Vagina (tissue), 2 donors: ENCODE data around the gene DLX2. TPM values are rescaled to one million over a fixed set of nuclear protein-coding genes. Genes with fewer than 3 reads are reported as not detected.

ENCODE experiments used
- DNase-seq, 2 donors: peaks; one replicate each; pipeline ENCODE4 v3.0.0-alpha.2; 2017; ENCODE audit errors: extremely low spot score in 2 of 2
- H3K27ac ChIP-seq: fragments of 200-600 bp; sonication (generic); one replicate; pipeline ENCODE4 v1.5.1; 2019
- H3K27me3 ChIP-seq: fragments of 200-600 bp; sonication (generic); one replicate; pipeline ENCODE4 v1.5.1; 2019
- H3K36me3 ChIP-seq, 2 donors: fragments of 200-600 bp; sonication (generic); one replicate each; pipeline ENCODE4 v1.5.1; 2017 to 2019
- H3K4me1 ChIP-seq: fragments of 200-600 bp; sonication (generic); one replicate; pipeline ENCODE4 v1.5.1; 2019
- H3K4me3 ChIP-seq, 2 donors: fragments of 200-600 bp; sonication (generic); 1 replicate in 1 of 2; 2 replicates in 1 of 2; pipeline ENCODE4 v1.5.1; 2016 to 2019
- H3K9me3 ChIP-seq: fragments of 200-600 bp; sonication (generic); one replicate; pipeline ENCODE4 v1.5.1; 2019
- CTCF ChIP-seq, 3 experiments: fragments of 450-650 bp in 2 of 3; fragments of 200-600 bp in 1 of 3; sonication (generic) in 1 of 3; IDR thresholded peaks; one replicate each; pipeline ENCODE4 v1.5.1; 2017 to 2019; ENCODE audit warnings: antibody characterized with exemption in 3 of 3, mild to moderate bottlenecking in 2 of 3, moderate library complexity in 2 of 3
- POLR2A ChIP-seq, 2 donors: fragments of 450-650 bp; IDR thresholded peaks; one replicate each; pipeline ENCODE4 v1.6.1; 2017; ENCODE audit warnings: antibody characterized with exemption in 2 of 2, mild to moderate bottlenecking in 2 of 2, moderate library complexity in 2 of 2
- POLR2AphosphoS5 ChIP-seq, 2 donors: sonication (generic); formaldehyde crosslinking; IDR thresholded peaks; one replicate each; pipeline ENCODE4 v1.9.0; 2017; ENCODE audit warnings: antibody characterized with exemption in 2 of 2, mild to moderate bottlenecking in 2 of 2, low read depth in 1 of 2; ENCODE audit not compliant: insufficient read depth in 1 of 2
- intact Hi-C: fragments of 100-400 bp; cut with DNase I; formaldehyde crosslinking; loops from one replicate; pipeline ENCODE4 v1.15.1; 2023
- total RNA-seq: library from RNA; depleted of rRNA; stranded (reverse); fragments of >200 nt; gene quantifications from one replicate; pipeline ENCODE4 v1.2.3, GENCODE V29; 2016

The DLX2 gene
- total RNA-seq, 1 donor from 2014 or later = not detected

- no peaks in the 10 kb centered on the region for H3K9me3 ChIP-seq
- no peak overlapping the region for H3K4me3 ChIP-seq
- H3K4me1 ChIP-seq = peaks cover 41% of the 10 kb centered on the region
- TF ChIP-seq POLR2A (IDR thresholded peaks at IDR 0.05) = no peak
- no peak for TF ChIP-seq CTCF (IDR thresholded peaks at IDR 0.05)
- no peak for TF ChIP-seq POLR2AphosphoS5 (IDR thresholded peaks at IDR 0.05; ENCODE audit: insufficient read depth in 1 of 2, low read depth in 1 of 2)
- no peaks in the 10 kb centered on the region for H3K36me3 ChIP-seq
- peaks cover 52% of the 10 kb centered on the region for H3K27me3 ChIP-seq
- intact Hi-C loops = no loop called here
- H3K27ac ChIP-seq = no peak overlapping the region
- DNase-seq = no peak
Measured at GRCh38 chr2:172082944-172083627, 19.6 kb downstream of the DLX2 start.

- TF ChIP-seq CTCF (IDR thresholded peaks at IDR 0.05) = no peak
- TF ChIP-seq POLR2A (IDR thresholded peaks at IDR 0.05) = no peak
- no peak for TF ChIP-seq POLR2AphosphoS5 (IDR thresholded peaks at IDR 0.05; ENCODE audit: insufficient read depth in 1 of 2, low read depth in 1 of 2)
- H3K36me3 ChIP-seq = no peaks in the 10 kb centered on the region
- peaks cover 48% of the 10 kb centered on the region for H3K27me3 ChIP-seq
- no peak overlapping the region for H3K4me3 ChIP-seq
- no peak overlapping the region for H3K27ac ChIP-seq
- H3K4me1 ChIP-seq = peaks cover 41% of the 10 kb centered on the region
- no peak for DNase-seq
- H3K9me3 ChIP-seq = no peaks in the 10 kb centered on the region
- intact Hi-C loops = no loop called here
Measured at GRCh38 chr2:172082105-172082943, 20.4 kb downstream of the DLX2 start.

- TF ChIP-seq CTCF (IDR thresholded peaks at IDR 0.05) = no peak
- TF ChIP-seq POLR2A (IDR thresholded peaks at IDR 0.05) = no peak
- TF ChIP-seq POLR2AphosphoS5 (IDR thresholded peaks at IDR 0.05; ENCODE audit: insufficient read depth in 1 of 2, low read depth in 1 of 2) = no peak
- no peaks in the 10 kb centered on the region for H3K36me3 ChIP-seq
- no peaks in the 10 kb centered on the region for H3K9me3 ChIP-seq
- H3K27me3 ChIP-seq = peaks cover 40% of the 10 kb centered on the region
- no peak for DNase-seq
- no peak overlapping the region for H3K27ac ChIP-seq
- intact Hi-C loops = no loop called here
- H3K4me3 ChIP-seq = no peak overlapping the region
- peaks cover 35% of the 10 kb centered on the region for H3K4me1 ChIP-seq
Measured at GRCh38 chr2:172081221-172082022, 21.3 kb downstream of the DLX2 start.

- intact Hi-C loops = no loop called here
- H3K4me3 ChIP-seq = no peak overlapping the region
- peaks cover 38% of the 10 kb centered on the region for H3K27me3 ChIP-seq
Measured at GRCh38 chr2:172080641-172081220, 22.0 kb downstream of the DLX2 start.

More at GRCh38 chr2:172080641-172081220, 22.0 kb downstream of the DLX2 start:
- no peak for DNase-seq
- Histone ChIP-seq H3K36me3 (no peaks in the 10 kb centered on the region), H3K4me1 (peaks cover 28% of the 10 kb centered on the region), H3K9me3 (no peaks in the 10 kb centered on the region), H3K27ac (no peak overlapping the region)
- TF ChIP-seq POLR2A (IDR thresholded peaks at IDR 0.05) (no peak), POLR2AphosphoS5 (IDR thresholded peaks at IDR 0.05; ENCODE audit: insufficient read depth in 1 of 2, low read depth in 1 of 2) (no peak), CTCF (IDR thresholded peaks at IDR 0.05) (no peak)
